Mucosa of descending colon (tissue), 3 donors: Measurements from ENCODE around the gene KIF23. TPM values are rescaled to one million over a fixed set of nuclear protein-coding genes. Genes with fewer than 3 reads are reported as not detected.

ENCODE experiments used
- ATAC-seq: fragments of 200-7000 bp; cut with Tn5 transposase; one replicate; pipeline ENCODE4 v1.9.1; 2020; ENCODE audit warnings: mild to moderate bottlenecking, moderate library complexity
- DNase-seq, 3 donors: peaks; one replicate each; pipeline ENCODE4 v3.0.0-alpha.2; 2020
- H3K36me3 ChIP-seq: fragments of 200-600 bp; one replicate; pipeline ENCODE4 v1.8.0; 2021; ENCODE audit warnings: low read depth, mild to moderate bottlenecking
- H3K4me1 ChIP-seq: fragments of 200-600 bp; one replicate; pipeline ENCODE4 v1.8.0; 2021; ENCODE audit warnings: low read depth, mild to moderate bottlenecking
- H3K4me3 ChIP-seq: fragments of 200-600 bp; one replicate; pipeline ENCODE4 v1.8.0; 2021; ENCODE audit warnings: mild to moderate bottlenecking
- H3K9me3 ChIP-seq: fragments of 200-600 bp; one replicate; pipeline ENCODE4 v1.8.0; 2021; ENCODE audit warnings: mild to moderate bottlenecking
- intact Hi-C, 2 donors: fragments of 100-400 bp; cut with DNase I in 1 of 2; cut with micrococcal nuclease in 1 of 2; formaldehyde crosslinking; loops; one replicate each; pipeline versions ENCODE4 v1.11.0 to v1.11.1; 2022; cut with DNase I, micrococcal nuclease
- long read RNA-seq, 2 donors: library from polyadenylated mRNA; unstranded; transcript quantifications; one replicate each; pipeline ENCODE4 v2.0.0, GENCODE V29; 2019 to 2021
- total RNA-seq, 3 donors: library from RNA; stranded (reverse); fragmentation: NEBNext Ultra II Directional in 2 of 3; extraction: Animal tissue kit (Norgen Biotek cat#: 25700) in 2 of 3; gene quantifications; one replicate each; pipeline versions ENCODE4 v1.2.1 to v1.2.4, GENCODE V29; 2021 to 2023
- TF ChIP-seq, protein P1 (sequence below): fragments of 200-600 bp; IDR thresholded peaks from one replicate; pipeline ENCODE4 v1.8.0; 2022; ENCODE audit warnings: antibody characterized with exemption, mild to moderate bottlenecking
- donor health status: DM: no; HTN: no; CAD: no; lungs with moderate emphysema.
- donor health status: DM: no; HTN: no; CAD: no.
- donor health status: DM: no; HTN: yes; CAD: no.

Gene KIF23
- 10 to 100 TPM in 1 of 3 donors, 1 to 10 TPM in 2; 3.1 to 11.2 (median 4.4) TPM for total RNA-seq
- long read RNA-seq, donor 1, partial matches to known transcripts, result 0 of 1 reads
- long read RNA-seq, donor 1, other reads (novel, unspliced or antisense), result 1 of 1 reads
- long read RNA-seq, donor 2, partial matches to known transcripts, result 3 of 6 reads
- long read RNA-seq, donor 2, other reads (novel, unspliced or antisense), result 3 of 6 reads

DNA sequence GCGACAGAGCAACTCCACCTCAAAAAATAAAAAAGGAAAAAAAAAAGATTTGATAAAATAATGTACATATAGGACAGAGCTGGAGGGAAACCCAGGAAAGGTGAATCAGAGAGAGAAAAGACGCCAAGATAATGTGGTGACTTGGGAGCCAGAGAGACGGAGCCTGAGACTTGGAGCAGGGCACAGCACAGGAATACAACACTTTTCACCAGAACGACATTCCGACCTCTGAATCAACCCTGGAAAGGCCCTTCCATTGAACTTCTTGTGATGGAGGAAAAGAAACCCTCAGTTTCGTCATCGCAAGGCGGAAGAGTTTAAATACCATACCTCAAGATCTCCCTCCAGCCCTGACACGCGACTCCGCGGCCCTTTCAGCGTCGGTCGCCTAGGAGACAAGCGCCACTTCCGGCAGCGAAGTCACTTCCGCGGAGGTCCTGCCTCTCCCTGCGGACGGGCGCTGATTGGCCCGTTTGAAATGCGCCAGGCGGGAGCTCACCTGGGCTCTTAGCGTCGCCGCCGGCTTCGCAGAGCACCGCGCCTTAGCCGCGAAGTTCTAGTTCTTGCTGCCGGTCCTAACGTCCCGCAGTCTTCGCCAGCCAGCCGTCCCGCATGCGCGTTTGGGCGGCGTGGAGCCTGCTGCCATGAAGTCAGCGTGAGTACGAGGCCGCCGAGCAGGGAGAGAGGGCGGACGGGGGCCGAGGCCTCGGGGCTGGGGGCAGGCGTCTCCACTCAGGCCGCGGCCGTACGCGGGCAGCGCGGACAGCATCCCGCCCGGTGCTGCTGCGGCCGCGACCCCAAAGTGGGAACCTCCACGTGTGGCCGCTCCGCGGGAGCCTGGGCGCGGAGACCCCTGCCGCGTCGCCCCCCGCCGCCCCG, at the start of gene KIF23:
Gene KIF23, plus strand, starts transcription at position 528 of the 879 bp plus-strand sequence. Its CDS starts 117 bp downstream, at position 645.
- ATAC-seq (peak; percentile 99), DNase-seq (peak; percentile 96 to 97 (median 96))
- no peaks in the 10 kb centered on the region for H3K9me3 ChIP-seq
- peak within 1 kb of the TSS; percentile 61 for H3K4me3 ChIP-seq
- TF ChIP-seq, protein P1, sequence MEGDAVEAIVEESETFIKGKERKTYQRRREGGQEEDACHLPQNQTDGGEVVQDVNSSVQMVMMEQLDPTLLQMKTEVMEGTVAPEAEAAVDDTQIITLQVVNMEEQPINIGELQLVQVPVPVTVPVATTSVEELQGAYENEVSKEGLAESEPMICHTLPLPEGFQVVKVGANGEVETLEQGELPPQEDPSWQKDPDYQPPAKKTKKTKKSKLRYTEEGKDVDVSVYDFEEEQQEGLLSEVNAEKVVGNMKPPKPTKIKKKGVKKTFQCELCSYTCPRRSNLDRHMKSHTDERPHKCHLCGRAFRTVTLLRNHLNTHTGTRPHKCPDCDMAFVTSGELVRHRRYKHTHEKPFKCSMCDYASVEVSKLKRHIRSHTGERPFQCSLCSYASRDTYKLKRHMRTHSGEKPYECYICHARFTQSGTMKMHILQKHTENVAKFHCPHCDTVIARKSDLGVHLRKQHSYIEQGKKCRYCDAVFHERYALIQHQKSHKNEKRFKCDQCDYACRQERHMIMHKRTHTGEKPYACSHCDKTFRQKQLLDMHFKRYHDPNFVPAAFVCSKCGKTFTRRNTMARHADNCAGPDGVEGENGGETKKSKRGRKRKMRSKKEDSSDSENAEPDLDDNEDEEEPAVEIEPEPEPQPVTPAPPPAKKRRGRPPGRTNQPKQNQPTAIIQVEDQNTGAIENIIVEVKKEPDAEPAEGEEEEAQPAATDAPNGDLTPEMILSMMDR, result no peak
- H3K36me3 ChIP-seq, result no peaks in the 10 kb centered on the region
- H3K4me1 ChIP-seq, result peaks cover 5% of the 10 kb centered on the region
- intact Hi-C loops, result no loop called here

DNA sequence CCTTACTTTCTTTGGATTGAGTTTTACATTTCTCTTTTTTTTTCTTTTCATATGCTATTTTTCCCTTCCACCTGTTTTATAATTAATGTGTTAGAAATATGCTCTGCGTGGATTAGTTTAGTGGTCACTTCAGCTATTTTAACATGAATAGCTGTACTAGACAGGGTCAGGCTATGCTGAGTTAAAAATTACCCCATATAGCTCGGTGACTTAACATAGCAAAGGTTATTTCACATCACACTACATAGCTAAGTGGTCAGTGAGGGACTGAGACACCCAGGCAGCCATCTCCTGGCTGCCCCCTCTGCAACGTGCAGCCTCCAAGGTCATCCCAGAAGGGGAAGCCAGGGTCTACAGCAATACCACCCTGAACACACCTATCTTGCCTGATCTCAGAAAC, 46.9 kb upstream of the KIF23 start:
- DNase-seq (no peak), ATAC-seq (no peak)
- intact Hi-C loops, result no loop called here
- Histone ChIP-seq H3K9me3 (no peaks in the 10 kb centered on the region), H3K4me3 (no peak overlapping the region), H3K36me3 (no peaks in the 10 kb centered on the region), H3K4me1 (peaks cover 3% of the 10 kb centered on the region)
- TF ChIP-seq, protein P1, result no peak

DNA sequence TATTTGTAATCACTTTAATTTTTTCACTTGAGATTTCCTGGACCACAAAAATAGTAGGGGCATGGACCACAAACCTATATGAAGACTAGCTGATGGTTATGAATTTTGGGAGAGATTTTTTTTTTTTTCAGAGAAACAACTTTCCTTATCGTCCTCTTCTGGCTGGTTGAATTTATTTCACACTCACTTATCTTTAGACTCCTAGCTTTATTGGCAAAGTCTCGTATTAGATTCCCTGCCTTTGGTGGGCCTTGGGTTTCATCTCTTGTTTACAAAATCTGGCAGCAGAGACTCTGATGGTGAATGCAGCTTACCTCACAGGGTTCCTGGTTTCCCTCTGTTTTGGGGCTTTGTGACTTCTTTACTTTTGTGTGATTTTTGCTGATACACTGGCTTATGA, 44.5 kb upstream of the KIF23 start:
- DNase-seq (no peak), ATAC-seq (no peak)
- TF ChIP-seq, protein P1, result no peak
- no peaks in the 10 kb centered on the region for H3K4me1 ChIP-seq
- H3K4me3 ChIP-seq, result no peak overlapping the region
- H3K9me3 ChIP-seq, result no peaks in the 10 kb centered on the region
- intact Hi-C loops, result no loop called here
- no peaks in the 10 kb centered on the region for H3K36me3 ChIP-seq

DNA sequence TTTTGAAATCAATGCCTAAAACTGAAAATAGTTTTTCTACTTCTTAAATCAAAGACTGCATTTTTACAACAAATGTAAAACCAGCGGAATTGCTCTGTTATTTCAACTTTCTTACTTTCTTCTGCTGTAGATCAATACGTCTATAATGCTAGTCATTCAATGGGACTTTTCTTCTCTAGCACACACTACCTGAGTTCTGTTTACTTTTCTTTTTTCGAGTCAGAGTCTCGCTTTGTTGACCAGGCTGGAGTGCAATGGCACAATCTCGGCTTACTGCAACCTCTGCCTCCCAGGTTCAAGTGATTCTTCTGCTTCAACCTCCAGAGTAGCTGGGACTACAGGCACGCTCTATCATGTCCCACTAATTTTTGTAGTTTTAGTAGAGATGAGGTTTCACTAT, 40.7 kb upstream of the KIF23 start:
- no peaks in the 10 kb centered on the region for H3K36me3 ChIP-seq
- DNase-seq, result no peak
- no peak for ATAC-seq
- no peaks in the 10 kb centered on the region for H3K9me3 ChIP-seq
- TF ChIP-seq, protein P1, result no peak
- H3K4me1 ChIP-seq, result no peaks in the 10 kb centered on the region
- H3K4me3 ChIP-seq, result no peak overlapping the region
- intact Hi-C loops, result no loop called here

DNA sequence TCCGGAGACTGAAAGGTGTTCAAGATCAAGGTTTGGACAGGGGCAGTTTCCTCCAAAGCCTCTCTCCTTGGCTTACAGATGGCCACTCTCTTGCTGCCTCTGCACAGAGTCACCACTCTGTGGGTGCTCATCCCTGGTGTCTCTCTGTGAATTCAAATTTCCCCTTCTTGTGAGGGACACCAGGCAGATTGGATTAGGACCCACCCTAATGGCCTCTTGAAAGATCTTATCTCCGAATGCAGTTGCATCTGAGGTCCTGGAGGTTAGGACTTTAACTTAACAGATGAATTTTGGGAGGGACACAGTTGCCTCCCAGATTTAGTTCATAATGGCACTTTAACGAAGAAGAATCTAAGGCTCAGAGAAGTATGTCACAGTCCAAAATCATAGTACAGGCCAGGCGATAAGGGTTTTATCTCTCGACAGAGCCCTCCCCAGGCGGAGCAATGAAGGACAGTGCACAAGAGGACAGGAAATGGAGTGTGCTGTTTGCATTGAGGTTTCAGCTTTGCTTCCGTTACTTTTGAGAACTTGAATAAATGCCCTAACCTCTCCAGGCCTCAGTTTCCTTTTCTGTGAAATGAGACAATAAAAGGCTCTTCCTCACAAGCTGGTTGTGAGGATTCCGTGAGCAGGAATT, 38.9 kb upstream of the KIF23 start:
- ATAC-seq, result no peak
- no peak for DNase-seq
- intact Hi-C loops, result no loop called here

More for the DNA sequence above, 38.9 kb upstream of the KIF23 start:
- no peaks in the 10 kb centered on the region for H3K9me3 ChIP-seq
- H3K4me3 ChIP-seq, result no peak overlapping the region
- no peaks in the 10 kb centered on the region for H3K4me1 ChIP-seq
- TF ChIP-seq, protein P1, result no peak
- H3K36me3 ChIP-seq, result no peaks in the 10 kb centered on the region
